Tibial nerve (tissue), 4 donors: ENCODE data around the gene FLRT1. TPM values are rescaled to one million over a fixed set of nuclear protein-coding genes. Genes with fewer than 3 reads are reported as not detected.

Experiments
- DNase-seq, 2 donors: peaks; one replicate each; pipeline ENCODE4 v3.0.0-alpha.2; 2019; ENCODE audit warnings: low spot score in 2 of 2
- H3K27ac ChIP-seq, 4 donors: fragments of 200-600 bp; sonication (generic) in 3 of 4; one replicate each; pipeline ENCODE4 v1.5.1; 2017 to 2019; ENCODE audit warnings: mild to moderate bottlenecking in 1 of 4
- H3K27me3 ChIP-seq, 2 donors: fragments of 200-600 bp; sonication (generic) in 1 of 2; one replicate each; pipeline versions ENCODE4 v1.5.1 to v1.6.0; 2017 to 2019
- H3K36me3 ChIP-seq, 3 donors: fragments of 200-600 bp; sonication (generic); one replicate each; pipeline ENCODE4 v1.5.1; 2018 to 2019
- H3K4me1 ChIP-seq, 4 donors: fragments of 200-600 bp; sonication (generic) in 3 of 4; one replicate each; pipeline ENCODE4 v1.5.1; 2017 to 2019
- H3K4me3 ChIP-seq, 4 donors: fragments of 200-600 bp; sonication (generic) in 3 of 4; one replicate each; pipeline ENCODE4 v1.5.1; 2017 to 2019; ENCODE audit warnings: mild to moderate bottlenecking in 1 of 4, moderate library complexity in 1 of 4
- H3K9me3 ChIP-seq, 4 donors: fragments of 200-600 bp; sonication (generic) in 3 of 4; one replicate each; pipeline ENCODE4 v1.5.1; 2017 to 2019
- CTCF ChIP-seq, 5 experiments: fragments of 200-600 bp in 3 of 5; fragments of 450-650 bp in 2 of 5; sonication (generic) in 3 of 5; IDR thresholded peaks; one replicate each; pipeline ENCODE4 v1.5.1; 2016 to 2019; ENCODE audit warnings: antibody characterized with exemption in 5 of 5, mild to moderate bottlenecking in 3 of 5, moderate library complexity in 2 of 5
- EP300 ChIP-seq, 2 donors: sonication (generic); formaldehyde crosslinking; IDR thresholded peaks; one replicate each; pipeline ENCODE4 v1.6.1; 2017; ENCODE audit warnings: antibody characterized with exemption in 2 of 2, mild to moderate bottlenecking in 1 of 2
- POLR2A ChIP-seq, 2 donors: fragments of 450-650 bp; IDR thresholded peaks; one replicate each; pipeline ENCODE4 v1.6.1; 2017; ENCODE audit warnings: antibody characterized with exemption in 2 of 2, mild to moderate bottlenecking in 2 of 2, moderate library complexity in 2 of 2
- WGBS, 2 donors: methylation state at CpG; one replicate each; pipeline ENCODE4 v1.1.5; 2018; 5-methylcytosine and 5-hydroxymethylcytosine counted together
- total RNA-seq, 4 donors: library from RNA; depleted of rRNA; stranded (reverse); fragments of >200 nt; gene quantifications; one replicate each; pipeline ENCODE4 v1.1.0, GENCODE V29; 2016

The FLRT1 gene
- total RNA-seq, 4 donors from 2014 or later: 0.39 to 2.1 (median 0.52) TPM

- TF ChIP-seq POLR2A (IDR thresholded peaks at IDR 0.05) (no peak), CTCF (IDR thresholded peaks at IDR 0.05) (no peak), EP300 (IDR thresholded peaks at IDR 0.05) (no peak)
- Histone ChIP-seq H3K4me3 (no peak overlapping the region), H3K36me3 (no peaks in the 10 kb centered on the region), H3K27me3 (no peaks in the 10 kb centered on the region), H3K9me3 (no peaks in the 10 kb centered on the region), H3K4me1 (peaks cover 0 to 18% (median 0%) of the 10 kb centered on the region in 4 donors), H3K27ac (no peak overlapping the region)
- DNase-seq: no peak
- WGBS, 2 donors: 71 to 80% methylated on average over 4 to 7 of the region's 7 CpGs
Observed at GRCh38 chr11:64017945-64018224, 17.8 kb upstream of the FLRT1 start.

GRCh38 chr11:64018310-64018709 is 17.4 kb upstream of the FLRT1 start:
- Histone ChIP-seq H3K9me3 (no peaks in the 10 kb centered on the region), H3K27me3 (no peaks in the 10 kb centered on the region), H3K36me3 (no peaks in the 10 kb centered on the region), H3K4me3 (no peak overlapping the region), H3K4me1 (peaks cover 0 to 18% (median 0%) of the 10 kb centered on the region in 4 donors), H3K27ac (no peak overlapping the region)
- DNase-seq: no peak
- WGBS, 2 donors: 85 to 86% methylated on average over 7 to 8 of the region's 8 CpGs
- TF ChIP-seq CTCF (IDR thresholded peaks at IDR 0.05): no peak
- TF ChIP-seq POLR2A (IDR thresholded peaks at IDR 0.05): no peak
- no peak for TF ChIP-seq EP300 (IDR thresholded peaks at IDR 0.05)

GRCh38 chr11:64019106-64020037 is 16.4 kb upstream of the FLRT1 start:
- Histone ChIP-seq H3K4me1 (peaks cover 0 to 18% (median 0%) of the 10 kb centered on the region in 4 donors), H3K27me3 (no peaks in the 10 kb centered on the region), H3K27ac (no peak overlapping the region), H3K36me3 (no peaks in the 10 kb centered on the region), H3K4me3 (no peak overlapping the region), H3K9me3 (no peaks in the 10 kb centered on the region)
- no peak for TF ChIP-seq EP300 (IDR thresholded peaks at IDR 0.05)
- TF ChIP-seq CTCF (IDR thresholded peaks at IDR 0.05): no peak
- no peak for TF ChIP-seq POLR2A (IDR thresholded peaks at IDR 0.05)
- 69 to 73% methylated on average over 21 of the region's 27 CpGs for WGBS, 2 donors
- no peak for DNase-seq

- Histone ChIP-seq H3K4me1 (peaks cover 0 to 18% (median 0%) of the 10 kb centered on the region in 4 donors), H3K27me3 (no peaks in the 10 kb centered on the region), H3K4me3 (no peak overlapping the region), H3K9me3 (no peaks in the 10 kb centered on the region), H3K36me3 (no peaks in the 10 kb centered on the region), H3K27ac (no peak overlapping the region)
- DNase-seq: no peak
- WGBS, 2 donors: 86% methylated on average over 12 to 14 of the region's 22 CpGs
- no peak for TF ChIP-seq POLR2A (IDR thresholded peaks at IDR 0.05)
- TF ChIP-seq CTCF (IDR thresholded peaks at IDR 0.05): no peak
- TF ChIP-seq EP300 (IDR thresholded peaks at IDR 0.05): no peak
Observed at GRCh38 chr11:64020976-64021756, 14.6 kb upstream of the FLRT1 start.

GRCh38 chr11:64021757-64022093 is 14.0 kb upstream of the FLRT1 start:
- H3K36me3 ChIP-seq: no peaks in the 10 kb centered on the region
- no peak overlapping the region for H3K4me3 ChIP-seq
- peaks cover 0 to 18% (median 0%) of the 10 kb centered on the region in 4 donors for H3K4me1 ChIP-seq
- 56 to 62% methylated on average over 8 to 10 of the region's 10 CpGs for WGBS, 2 donors
- no peak for DNase-seq
- no peak for TF ChIP-seq EP300 (IDR thresholded peaks at IDR 0.05)
- no peak for TF ChIP-seq POLR2A (IDR thresholded peaks at IDR 0.05)
- TF ChIP-seq CTCF (IDR thresholded peaks at IDR 0.05): no peak
- H3K9me3 ChIP-seq: no peaks in the 10 kb centered on the region
- no peak overlapping the region for H3K27ac ChIP-seq
- H3K27me3 ChIP-seq: no peaks in the 10 kb centered on the region
